HepG2 (cell line): ENCODE results near the gene PLXNB2. TPM values are rescaled to one million over a fixed set of nuclear protein-coding genes. Genes with fewer than 3 reads are reported as not detected.

Experiments used
- ATAC-seq: fragments of 200-7000 bp; cut with Tn5 transposase; 3 replicates; pipeline ENCODE4 v1.9.1; 2020; ENCODE audit warnings: mild to moderate bottlenecking, moderate library complexity
- BruUV-seq: library from RNA; stranded (reverse); fragments of 400-500 nt; replicated peaks from 2 replicates; lab custom pipeline; 2021; lab: Mats Ljungman, UMichigan
- CTCF ChIA-PET: fragments of 300-600 bp; formaldehyde crosslinking; extraction: SDS; loops from one replicate; lab custom pipeline; 2021; ENCODE audit warnings: low total read pairs, inconsistent platforms, low intra/inter-chr PET ratio; lab: Yijun Ruan, JAX
- POLR2A ChIA-PET: fragments of 350-600 bp; sonication (Branson Sonifier 250); formaldehyde crosslinking; loops from one replicate; lab custom pipeline; 2020; ENCODE audit warnings: antibody characterized with exemption, inconsistent platforms; lab: Yijun Ruan, JAX
- DNase-seq: peaks from one replicate; pipeline ENCODE4 v3.0.0-alpha.2; 2015; ENCODE audit warnings: low spot score
- FAIRE-seq: peaks from 3 replicates; lab custom pipeline; 2011; peaks lifted over from hg19 to GRCh38; lab: Jason Lieb, UNC
- H2AFZ ChIP-seq: one replicate; pipeline ENCODE4 v1.6.1; 2011; ENCODE audit warnings: low read length, inconsistent platforms
- H3K27ac ChIP-seq: fragments of 300-600 bp; 3 replicates; pipeline ENCODE4 v1.8.0; 2011; ENCODE audit warnings: mixed run types, mild to moderate bottlenecking, mixed read lengths, low read length, inconsistent platforms; ENCODE audit not compliant: insufficient read depth; ENCODE audit errors: extremely low read length
- H3K27me3 ChIP-seq, 2 experiments: fragments of 200-600 bp in 1 of 2; 2 replicates in 1 of 2; 3 replicates in 1 of 2; pipeline versions ENCODE4 v1.6.0 to v1.8.0; 2011; ENCODE audit warnings: low read length in 2 of 2, mild to moderate bottlenecking in 2 of 2, moderate library complexity in 2 of 2, inconsistent platforms in 1 of 2; ENCODE audit not compliant: insufficient read depth in 2 of 2, control insufficient read depth in 1 of 2
- H3K36me3 ChIP-seq, 2 experiments: fragments of 200-600 bp in 1 of 2; replicated peaks in 1 of 2; 2 replicates in 1 of 2; 3 replicates in 1 of 2; pipeline versions ENCODE4 v1.5.1 to v1.8.0; 2011; ENCODE audit warnings: low read length in 2 of 2, inconsistent platforms in 1 of 2; ENCODE audit not compliant: insufficient read depth in 2 of 2, control insufficient read depth in 1 of 2
- H3K4me1 ChIP-seq: 2 replicates; pipeline ENCODE4 v1.5.1; 2012; ENCODE audit warnings: low read length, inconsistent platforms; ENCODE audit not compliant: insufficient read depth
- H3K4me2 ChIP-seq: 2 replicates; pipeline ENCODE4 v1.6.0; 2011; ENCODE audit warnings: low read depth, low read length, inconsistent platforms
- H3K4me3 ChIP-seq, 3 experiments: fragments of 200-600 bp in 1 of 3; sonication (generic), shearing (Covaris generic) in 1 of 3; replicated peaks in 1 of 3; 2 replicates each; pipeline ENCODE4 v1.5.1; 2011 to 2016; ENCODE audit warnings: low read length in 3 of 3, inconsistent platforms in 2 of 3, low read depth in 2 of 3, mild to moderate bottlenecking in 2 of 3, control low read depth in 1 of 3, mixed read lengths in 1 of 3; ENCODE audit not compliant: insufficient read depth in 1 of 3
- H3K79me2 ChIP-seq: one replicate; pipeline ENCODE4 v1.6.1; 2011; ENCODE audit warnings: low read length, inconsistent platforms; ENCODE audit not compliant: insufficient read depth
- H3K9ac ChIP-seq: 2 replicates; pipeline ENCODE4 v1.6.0; 2011; ENCODE audit warnings: mild to moderate bottlenecking, low read depth, low read length, inconsistent platforms; ENCODE audit not compliant: insufficient read depth
- H3K9me3 ChIP-seq: 2 replicates; pipeline ENCODE4 v1.5.1; 2012; ENCODE audit warnings: mild to moderate bottlenecking, low read length
- H4K20me1 ChIP-seq: 2 replicates; pipeline ENCODE4 v1.6.0; 2011; ENCODE audit warnings: inconsistent platforms, mild to moderate bottlenecking, low read length, moderate library complexity; ENCODE audit not compliant: insufficient read depth
- BCL6 ChIP-seq: IDR thresholded peaks from 2 replicates; pipeline ENCODE4 v1.6.1; 2016; ENCODE audit warnings: missing genetic modification reagents, missing compliant biosample characterization
- ZNF646 ChIP-seq: sonication (generic); formaldehyde crosslinking; IDR thresholded peaks from 2 replicates; pipeline ENCODE4 v1.9.0; 2021; ENCODE audit warnings: mild to moderate bottlenecking, missing genetic modification reagents
- WGBS: methylation state at CpG from one replicate; pipeline ENCODE4 v1.1.6; 2017; ENCODE audit warnings: low lambda C conversion rate; 5-methylcytosine and 5-hydroxymethylcytosine counted together
- in situ Hi-C: cut with HindIII; loops from 2 replicates; pipeline ENCODE4 v1.10.0; 2017; ENCODE audit warnings: low pct_unique_long_range_greater_than_20kb; ENCODE audit not compliant: extremely low pct_ligation_motif_present
- intact Hi-C: fragments of 100-400 bp; cut with micrococcal nuclease; formaldehyde crosslinking; loops from one replicate; pipeline ENCODE4 v1.10.0; 2022; ENCODE audit not compliant: unreplicated experiment
- polyA plus RNA-seq, 8 experiments: library from polyadenylated mRNA; depleted of rRNA in 3 of 8; stranded (reverse) in 7 of 8; unstranded in 1 of 8; fragments of >200 nt; fragmentation: Illumina TruSeq in 4 of 8; extraction: Trizol in 4 of 8; gene quantifications; 2 replicates each; pipeline versions ENCODE4 v1.2.1 to v1.2.3, GENCODE V29; 2011 to 2016; ENCODE audit warnings: low read depth in 4 of 8, missing spikeins in 1 of 8, mixed read lengths in 1 of 8; ENCODE audit not compliant: insufficient read depth in 1 of 8
- total RNA-seq, 5 experiments: library from RNA; depleted of rRNA; stranded (reverse); fragments of >200 nt; fragmentation: Illumina TruSeq; extraction: Trizol; gene quantifications; 2 replicates each; pipeline ENCODE4 v1.2.3, GENCODE V29; 2016; ENCODE audit warnings: low read depth in 1 of 5

PLXNB2 gene
- total and polyA plus RNA-seq, 2 of the 13 experiments (the other 11 are each of a cell fraction or from before 2014, with no cell fraction given): 32.6 to 68.9 TPM

DNA sequence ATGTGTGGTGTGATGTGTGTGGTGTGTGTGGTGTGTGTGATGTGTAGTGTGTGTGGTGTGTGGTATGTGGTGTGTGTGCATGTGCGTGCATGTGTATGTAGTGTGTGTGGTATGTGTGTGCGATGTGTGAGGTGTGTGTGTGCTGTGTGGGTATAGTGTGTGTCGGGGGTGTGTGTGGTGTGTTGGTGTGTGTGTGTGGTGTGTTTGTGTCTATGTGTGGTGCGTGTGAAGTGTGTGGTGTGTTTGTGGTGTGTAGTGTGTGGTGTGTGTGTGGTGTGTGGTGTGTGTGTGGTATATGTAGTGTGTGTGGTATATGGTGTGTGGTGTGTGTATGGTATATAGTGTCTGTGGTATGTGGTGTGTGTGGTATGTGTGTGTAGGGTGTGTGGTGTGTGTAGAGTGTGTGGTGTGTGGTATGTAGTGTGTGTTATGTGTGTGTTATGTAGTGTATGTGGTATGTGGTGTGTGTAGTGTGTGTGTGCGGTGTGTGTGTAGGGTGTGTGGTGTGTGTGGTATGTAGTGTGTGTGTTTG is 30.7 kb upstream of the PLXNB2 start:
- H2AFZ ChIP-seq: no peak overlapping the region
- H3K27me3 ChIP-seq: no peaks in the 10 kb centered on the region
- ChIA-PET CTCF (no interaction called here), POLR2A (no interaction called here)
- TF ChIP-seq BCL6 (CRISPR knock-in tag): no peak
- peak; percentile 87 for TF ChIP-seq ZNF646
- H3K4me3 ChIP-seq: no peak overlapping the region
- ATAC-seq: no peak
- in situ Hi-C loops (no loop called here), intact Hi-C loops (no loop called here)
- FAIRE-seq: peak; percentile 54
- no peak overlapping the region for H3K4me2 ChIP-seq
- H3K4me1 ChIP-seq: peaks cover 34% of the 10 kb centered on the region
- no peak for DNase-seq
- 97% methylated on average over 5 of the region's 5 CpGs for WGBS
- H3K36me3 ChIP-seq: no peaks in the 10 kb centered on the region
- 0 out of 2 replicates have a peak, but pooled peaks cover 4% of the 10 kb centered on the region for H4K20me1 ChIP-seq
- H3K27ac ChIP-seq: no peak overlapping the region
- no peaks in the 10 kb centered on the region for H3K79me2 ChIP-seq
- BruUV-seq: no TSS peak
- H3K9me3 ChIP-seq: no peaks in the 10 kb centered on the region
- H3K9ac ChIP-seq: no peak overlapping the region
